GM18870 (cell line): ENCODE results near the gene ATP8B4.

Experiments used
- ATAC-seq: cut with Tn5 transposase; IDR thresholded peaks from one replicate; pipeline ENCODE4 v1.9.1; 2021; ENCODE audit warnings: moderate library complexity; ENCODE audit not compliant: unreplicated experiment

Gene ATP8B4

GRCh38 chr15:49901996-49902684 is 216.9 kb downstream of the ATP8B4 start:
- no peak for ATAC-seq

- no peak for ATAC-seq
These were observed 217.7 kb downstream of the ATP8B4 start for GRCh38 chr15:49901321-49901720.

DNA sequence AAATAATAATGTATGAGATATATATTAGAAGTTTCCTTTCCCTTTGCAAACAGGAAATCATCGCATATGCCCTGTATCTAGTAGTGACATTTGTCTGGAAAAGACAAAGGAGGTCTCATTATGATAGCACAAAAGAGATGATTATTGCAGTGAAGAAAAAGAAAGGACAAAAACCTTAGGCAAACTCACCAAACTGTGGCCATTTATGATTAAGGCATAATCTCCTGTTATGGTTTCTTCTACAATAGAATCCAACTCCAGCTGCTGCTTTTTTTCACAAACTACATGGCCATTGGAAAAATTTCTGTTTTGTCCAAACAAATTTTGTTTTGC is 218.2 kb downstream of the ATP8B4 start:
- no peak for ATAC-seq

DNA sequence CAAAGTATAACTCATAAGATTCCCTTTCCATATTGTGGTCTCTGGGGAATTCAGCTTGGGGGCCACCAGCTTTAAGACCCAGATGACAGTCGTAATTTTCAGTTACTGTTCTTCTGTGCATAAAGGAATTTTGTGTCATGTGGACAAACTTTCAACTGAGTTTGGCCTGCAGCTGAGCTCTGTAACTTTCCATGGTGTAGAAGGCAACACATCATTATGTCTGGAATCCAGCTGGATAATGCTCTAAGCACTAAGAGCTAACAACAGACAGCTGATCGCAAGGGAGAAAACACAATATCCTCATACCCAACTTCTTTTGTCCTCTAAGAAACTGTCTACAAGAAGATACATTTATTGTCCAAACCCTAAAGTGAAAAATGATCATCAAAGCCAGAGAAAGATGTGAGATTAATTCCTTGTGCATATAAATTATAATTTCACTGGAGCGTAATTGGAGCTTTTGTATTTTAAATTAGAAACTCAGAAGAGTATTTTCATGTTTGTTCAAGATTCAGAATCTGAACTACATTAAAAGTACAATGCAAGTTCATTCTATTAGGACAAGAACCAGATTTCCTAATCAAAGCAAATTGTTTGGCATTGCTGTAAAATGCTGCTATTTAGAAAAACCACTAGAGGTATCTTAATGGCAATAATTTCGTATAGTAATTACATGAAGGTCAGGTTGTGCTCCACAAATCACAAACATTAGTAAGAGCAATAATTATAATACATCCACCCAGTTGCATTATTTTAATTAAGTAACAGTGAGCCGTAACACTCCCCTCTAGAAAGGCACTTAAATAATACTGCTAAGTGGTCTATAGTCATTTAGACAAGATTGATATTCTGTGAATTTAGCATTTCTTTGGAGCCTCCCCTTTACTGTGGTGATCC is 218.8 kb downstream of the ATP8B4 start:
- no peak for ATAC-seq

GRCh38 chr15:49898575-49899283 is 220.3 kb downstream of the ATP8B4 start:
- ATAC-seq = no peak

DNA sequence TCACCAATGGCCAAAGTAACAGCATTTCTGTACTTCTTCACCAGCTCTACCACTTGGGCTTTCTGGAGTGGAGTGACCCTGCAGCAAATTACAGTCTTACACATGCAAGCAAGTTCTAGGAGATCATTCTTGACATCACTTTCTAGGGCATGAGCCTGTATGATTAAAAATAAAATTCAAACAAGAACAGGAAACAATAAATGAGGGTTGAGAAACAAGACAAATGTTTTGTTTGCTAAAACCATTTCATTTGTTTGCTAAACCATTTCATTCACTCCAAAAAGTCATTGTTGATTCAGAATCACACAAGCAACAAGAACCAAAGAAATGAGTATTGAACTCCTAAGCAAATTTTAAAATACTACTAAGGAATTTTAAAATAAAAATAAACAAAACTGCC is 220.9 kb downstream of the ATP8B4 start:
- ATAC-seq = no peak

DNA sequence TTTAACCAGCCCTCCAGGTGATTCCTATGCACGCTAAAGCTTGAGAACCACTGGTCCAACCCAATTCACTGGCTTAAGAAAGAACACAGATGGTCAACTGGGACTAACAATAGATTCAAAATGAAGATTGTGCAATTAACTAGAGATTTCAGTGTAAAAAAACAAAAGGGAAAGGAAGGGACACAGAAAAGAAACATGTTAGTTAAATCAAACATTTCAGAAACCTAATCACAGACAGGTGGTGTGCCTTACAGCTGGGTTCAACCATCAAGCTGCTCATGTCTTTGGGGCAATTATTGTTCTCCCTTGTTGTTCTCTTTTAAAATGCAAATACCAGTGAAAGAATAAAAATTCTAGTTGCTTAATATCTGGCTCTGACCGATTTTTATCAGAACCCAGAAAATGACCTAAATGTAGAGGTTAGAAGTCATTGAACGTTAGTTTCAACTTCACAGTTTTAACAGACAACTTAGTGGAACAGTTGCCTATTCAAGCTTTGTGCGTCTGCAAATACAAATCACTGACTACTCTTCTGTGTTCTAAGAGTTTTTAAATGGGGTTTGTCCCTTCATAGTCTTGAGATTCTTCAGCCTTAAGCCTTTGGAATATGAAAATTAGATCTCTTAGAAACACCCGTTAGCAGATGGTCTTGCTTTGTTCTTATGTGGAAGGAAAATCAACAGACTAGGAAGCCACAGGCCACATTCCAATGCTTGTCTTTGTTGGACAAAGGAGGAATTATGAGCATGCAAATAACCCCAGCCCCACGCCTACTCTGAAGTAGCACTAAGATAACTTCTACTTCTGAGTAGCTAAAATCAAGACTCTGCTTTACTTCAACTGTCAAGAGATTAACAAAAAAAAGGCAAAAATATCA is 223.4 kb downstream of the ATP8B4 start:
- ATAC-seq = no peak

DNA sequence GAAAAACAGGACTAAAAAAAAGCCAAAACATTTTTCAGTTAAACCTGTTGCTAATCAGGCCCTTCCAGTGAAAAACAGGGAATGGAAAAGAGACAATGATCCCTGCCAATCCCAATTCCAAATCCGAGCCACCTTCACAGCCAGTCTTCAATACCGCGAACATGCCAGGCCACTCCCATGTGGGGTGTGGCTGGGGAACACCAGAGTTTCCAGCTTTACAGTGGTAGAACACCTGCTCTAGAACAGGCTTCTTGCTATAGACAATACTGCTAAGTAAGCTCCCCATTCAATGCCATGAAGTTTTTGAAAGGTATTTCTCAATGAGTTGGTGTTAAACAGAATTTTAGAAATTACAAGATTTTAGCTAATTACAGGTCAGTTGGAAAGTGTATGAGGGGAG is 228.3 kb downstream of the ATP8B4 start:
- ATAC-seq = no peak

- no peak for ATAC-seq
These were observed 229.5 kb downstream of the ATP8B4 start for GRCh38 chr15:49889536-49889935.

GRCh38 chr15:49888734-49889133 is 230.3 kb downstream of the ATP8B4 start:
- ATAC-seq = no peak

- no peak for ATAC-seq
These were observed 230.7 kb downstream of the ATP8B4 start for GRCh38 chr15:49888323-49888693.

DNA sequence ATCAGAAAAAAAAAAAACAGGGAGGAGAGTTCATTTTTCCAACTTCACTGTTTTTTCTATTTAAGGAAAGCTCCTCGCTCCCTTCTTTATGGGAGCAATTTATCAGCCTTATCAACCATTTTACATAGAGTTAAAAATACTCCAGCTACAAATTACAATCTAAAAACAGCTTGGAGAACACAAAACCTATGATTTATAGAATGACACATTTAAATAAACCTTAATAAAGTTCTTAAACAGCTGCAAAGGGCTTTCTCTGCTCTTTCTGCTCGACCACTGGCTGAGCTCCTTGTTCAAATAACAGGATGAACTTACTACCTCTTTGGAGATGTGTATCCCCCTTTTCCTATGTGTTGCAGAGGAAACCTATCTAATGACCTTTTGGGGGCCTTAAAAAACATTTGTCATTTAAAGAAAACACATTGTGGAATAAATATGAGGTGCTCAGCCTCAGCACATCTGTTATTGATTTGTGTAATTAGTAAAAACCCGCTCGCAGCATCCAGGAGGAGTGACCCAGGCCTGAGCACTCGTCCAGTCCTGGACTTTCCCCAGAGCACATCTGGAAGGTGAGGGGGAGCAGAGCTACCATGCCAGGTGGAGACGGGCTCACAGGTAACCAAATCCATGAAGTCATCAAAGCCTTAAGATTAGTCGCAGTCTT is 231.2 kb downstream of the ATP8B4 start:
- ATAC-seq = no peak

DNA sequence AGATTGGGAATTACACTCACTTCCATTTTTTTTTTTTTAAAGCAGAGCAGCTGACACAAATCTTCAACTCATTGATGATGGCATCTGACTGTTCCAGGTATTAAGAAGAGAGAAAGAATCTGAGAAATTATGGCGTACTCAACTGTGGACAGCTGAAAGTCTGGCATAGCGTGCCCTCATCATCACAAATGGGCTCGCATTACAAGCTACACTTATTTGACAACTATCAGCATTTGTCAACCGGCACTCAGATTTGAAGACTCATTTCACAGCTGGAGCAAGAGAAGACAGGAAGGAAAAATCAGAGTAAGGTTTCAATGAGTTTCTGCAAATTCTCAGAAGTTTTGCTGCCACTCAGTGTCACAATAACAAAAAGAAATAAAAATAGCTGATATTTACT is 235.9 kb downstream of the ATP8B4 start:
- ATAC-seq = no peak

GRCh38 chr15:49881866-49882265 is 237.2 kb downstream of the ATP8B4 start:
- no peak for ATAC-seq

DNA sequence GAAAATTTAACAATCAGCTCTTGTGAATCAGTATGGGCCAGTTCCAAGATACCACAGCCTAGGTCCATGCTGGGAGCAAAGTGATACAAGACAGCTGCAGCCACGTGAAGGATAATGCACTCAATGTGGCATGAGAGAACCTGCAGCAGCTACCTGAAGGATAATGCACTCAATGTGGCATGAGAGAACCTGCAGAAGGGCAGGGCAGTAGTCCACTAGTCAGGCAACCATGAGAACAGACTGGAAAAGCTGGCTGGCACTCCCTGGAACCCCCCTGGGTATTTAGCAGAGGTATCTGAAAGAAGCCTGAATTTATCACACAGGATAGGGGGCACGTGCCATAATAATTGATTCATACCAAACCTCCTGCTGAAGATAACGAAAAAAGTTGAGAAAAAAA is 237.6 kb downstream of the ATP8B4 start:
- ATAC-seq = no peak

GRCh38 chr15:49877873-49878521 is 241.0 kb downstream of the ATP8B4 start:
- ATAC-seq = no peak

DNA sequence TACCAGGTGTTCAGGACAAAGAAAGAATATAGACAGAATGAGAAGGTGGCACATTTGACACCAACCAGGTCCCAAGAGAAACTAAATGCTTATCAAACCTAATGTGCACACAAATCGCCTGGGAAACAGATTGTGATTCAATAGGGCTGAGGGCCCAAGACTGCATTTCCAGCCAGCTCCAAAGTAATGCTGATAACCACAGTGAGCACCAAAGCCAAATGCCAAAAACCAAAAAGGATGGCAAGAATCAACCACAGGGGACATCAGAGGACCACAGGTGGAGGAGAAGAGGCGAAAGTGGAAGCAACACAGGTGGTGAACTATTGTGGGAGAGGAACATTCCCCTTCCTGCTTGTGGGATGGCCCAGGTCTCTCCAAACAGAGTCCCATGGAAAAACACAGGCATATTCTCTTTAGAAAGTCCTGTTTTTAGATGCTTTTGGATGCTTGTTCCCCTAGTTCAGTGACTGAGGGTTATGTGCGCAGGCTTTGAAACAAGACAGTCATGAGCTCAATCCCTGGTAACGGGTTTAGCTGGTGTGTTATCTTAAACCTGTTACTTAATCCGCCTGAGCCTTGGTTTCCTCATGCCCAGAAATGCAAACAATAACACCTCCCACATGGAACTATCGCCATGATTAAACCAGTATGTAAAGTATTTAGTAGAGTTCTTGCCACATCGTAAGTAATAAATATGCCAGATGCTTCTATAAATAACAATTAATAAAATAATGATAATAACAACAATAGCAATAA is 241.7 kb downstream of the ATP8B4 start:
- ATAC-seq = no peak

- no peak for ATAC-seq
These were observed 242.5 kb downstream of the ATP8B4 start for GRCh38 chr15:49876401-49877038.

- ATAC-seq = no peak
These were observed 243.6 kb downstream of the ATP8B4 start for GRCh38 chr15:49875392-49875791.
